GM21515 (cell line): ENCODE data around the gene ASS1.

ENCODE experiments used
- ATAC-seq: cut with Tn5 transposase; IDR thresholded peaks from one replicate; pipeline ENCODE4 v1.9.1; 2021; ENCODE audit not compliant: unreplicated experiment

The ASS1 gene

GRCh38 chr9:130418776-130419175 lies 26.0 kb upstream of the ASS1 start:
- no peak for ATAC-seq

DNA sequence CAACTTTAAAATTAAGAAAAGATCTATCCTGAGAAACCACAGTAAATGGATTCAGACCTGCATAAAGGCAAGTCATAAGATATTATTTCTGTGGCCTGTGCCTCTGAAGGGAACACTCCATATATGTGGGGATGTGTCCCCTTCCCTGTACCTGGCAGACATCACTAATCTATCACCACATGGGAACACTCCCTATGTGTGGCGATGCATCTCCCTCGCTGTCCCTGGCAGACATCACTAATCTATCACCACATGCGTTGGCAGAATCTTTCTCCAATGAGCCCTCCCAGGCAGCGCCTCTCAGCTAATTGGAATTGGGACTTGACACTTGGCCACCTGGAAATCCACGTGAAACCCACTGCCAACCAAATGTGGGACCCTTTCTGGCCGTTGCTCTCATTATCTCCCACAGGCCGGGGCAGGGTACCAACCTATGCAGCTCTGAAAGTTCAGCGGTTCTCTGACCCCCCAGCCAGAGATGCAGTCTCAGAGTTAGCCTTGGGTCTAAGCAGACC lies 25.2 kb upstream of the ASS1 start:
- ATAC-seq: no peak

DNA sequence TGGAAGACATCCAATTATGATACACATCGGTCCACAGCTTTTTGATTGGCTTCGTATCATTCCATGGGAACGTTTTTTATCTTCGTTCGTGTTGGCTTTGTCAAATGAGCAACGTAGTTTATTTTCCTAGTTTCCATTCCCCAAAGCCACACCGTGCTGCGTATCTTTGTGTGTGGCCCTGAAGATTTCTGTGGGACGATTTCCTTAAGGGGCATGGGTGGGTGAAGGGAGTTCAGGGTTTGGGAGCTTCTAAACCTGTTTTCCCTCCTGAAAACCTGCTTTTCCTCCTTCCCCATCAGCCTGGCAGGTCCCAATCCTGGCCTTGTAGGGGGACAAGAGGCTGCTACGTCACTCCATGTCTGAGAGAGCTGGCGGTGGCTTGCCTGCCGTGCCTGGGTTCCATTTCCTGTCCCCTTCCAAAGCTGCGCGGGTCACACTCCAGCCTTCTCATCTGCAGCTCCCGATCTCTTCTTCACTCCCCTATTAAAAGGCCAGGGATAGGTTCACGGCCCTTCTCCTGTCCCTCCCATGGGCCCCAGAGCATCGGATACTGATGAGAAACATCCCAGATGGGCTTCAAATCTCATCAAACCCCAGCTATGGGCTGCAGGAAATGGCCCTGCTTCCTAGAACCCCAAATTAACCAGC lies 23.5 kb upstream of the ASS1 start:
- no peak for ATAC-seq

DNA sequence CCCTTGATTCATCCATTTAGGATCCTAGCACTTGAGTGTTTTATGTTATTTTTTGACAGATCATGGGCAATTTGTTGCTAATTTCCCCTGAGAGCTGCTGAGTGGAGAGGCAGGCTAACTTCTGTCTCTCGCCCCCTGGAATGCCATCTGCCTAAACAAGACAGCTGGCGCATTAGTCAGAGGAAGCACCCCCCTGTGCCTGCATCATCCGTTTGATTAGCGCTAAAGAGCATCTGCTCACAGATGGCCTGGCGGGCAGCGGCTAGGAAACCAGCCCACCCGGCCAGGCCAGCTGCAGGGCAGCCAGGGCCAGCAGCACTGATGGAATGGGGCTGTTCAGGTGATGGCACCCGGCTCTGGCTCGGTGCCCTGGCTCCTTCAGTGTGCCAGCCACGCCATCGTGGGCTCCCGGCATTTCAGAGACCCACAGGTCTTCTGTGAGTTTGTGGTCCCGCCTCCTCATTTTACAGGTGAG lies 22.9 kb upstream of the ASS1 start:
- no peak for ATAC-seq

- no peak for ATAC-seq
Measured at GRCh38 chr9:130422546-130422945, 22.2 kb upstream of the ASS1 start.

DNA sequence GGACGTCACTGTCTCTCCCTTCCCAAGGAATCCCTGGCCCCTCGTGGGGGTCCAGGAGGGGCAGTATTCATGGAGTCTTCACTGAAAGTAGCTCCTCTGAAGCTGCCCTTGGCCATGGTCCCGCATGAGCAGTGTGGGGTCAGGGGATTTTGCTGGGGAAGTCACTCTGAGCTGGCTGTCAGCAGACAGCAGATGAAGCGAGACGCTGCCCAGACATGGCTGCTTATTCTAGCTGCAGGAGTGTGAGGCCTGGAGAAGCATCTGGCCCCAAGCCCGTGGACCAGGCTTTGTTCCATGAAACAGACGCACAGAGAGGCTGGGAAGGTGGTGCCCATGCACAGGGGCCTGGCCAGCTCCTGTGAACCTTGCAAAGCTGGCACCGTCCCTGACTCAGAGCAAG lies 21.5 kb upstream of the ASS1 start:
- no peak for ATAC-seq

DNA sequence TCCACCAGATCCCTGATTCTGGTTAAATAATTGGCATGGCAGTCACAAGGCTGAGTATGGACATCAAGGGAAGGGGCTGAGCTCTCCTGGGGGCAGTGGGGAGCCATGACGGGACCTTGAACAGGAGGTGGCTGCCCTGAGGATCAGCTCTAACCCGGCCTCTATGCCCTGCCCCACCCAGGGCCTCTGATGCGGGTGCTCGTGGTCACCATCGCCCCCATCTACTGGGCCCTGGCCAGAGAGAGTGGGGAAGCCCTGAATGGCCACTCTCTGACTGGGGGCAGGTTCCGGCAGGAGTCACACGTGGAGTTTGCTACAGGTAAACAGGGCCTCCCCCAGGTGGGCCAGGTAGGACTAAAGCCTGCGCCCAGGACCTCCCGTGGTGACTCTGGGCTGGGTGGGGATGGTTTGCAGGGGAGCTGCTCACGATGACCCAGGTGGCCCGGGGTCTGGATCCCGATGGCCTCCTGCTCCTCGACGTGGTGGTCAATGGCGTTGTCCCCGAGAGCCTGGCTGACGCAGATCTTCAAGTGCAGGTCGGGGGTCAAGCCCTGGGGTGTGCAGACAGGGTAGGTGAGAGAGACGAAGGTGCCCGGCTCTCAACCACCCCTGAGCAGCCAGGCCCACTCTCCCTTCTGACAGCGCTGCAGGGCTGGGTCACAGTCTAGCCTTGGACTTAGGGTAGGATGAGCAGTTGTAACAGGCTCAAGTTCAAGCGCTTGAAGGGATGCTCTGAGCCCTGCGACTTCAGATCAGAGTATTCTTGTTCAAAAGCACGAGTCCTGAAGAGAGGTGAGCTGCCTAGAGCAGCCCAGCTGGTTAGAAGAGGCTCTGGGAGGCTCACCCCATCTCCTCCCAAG lies 19.9 kb upstream of the ASS1 start:
- no peak for ATAC-seq

DNA sequence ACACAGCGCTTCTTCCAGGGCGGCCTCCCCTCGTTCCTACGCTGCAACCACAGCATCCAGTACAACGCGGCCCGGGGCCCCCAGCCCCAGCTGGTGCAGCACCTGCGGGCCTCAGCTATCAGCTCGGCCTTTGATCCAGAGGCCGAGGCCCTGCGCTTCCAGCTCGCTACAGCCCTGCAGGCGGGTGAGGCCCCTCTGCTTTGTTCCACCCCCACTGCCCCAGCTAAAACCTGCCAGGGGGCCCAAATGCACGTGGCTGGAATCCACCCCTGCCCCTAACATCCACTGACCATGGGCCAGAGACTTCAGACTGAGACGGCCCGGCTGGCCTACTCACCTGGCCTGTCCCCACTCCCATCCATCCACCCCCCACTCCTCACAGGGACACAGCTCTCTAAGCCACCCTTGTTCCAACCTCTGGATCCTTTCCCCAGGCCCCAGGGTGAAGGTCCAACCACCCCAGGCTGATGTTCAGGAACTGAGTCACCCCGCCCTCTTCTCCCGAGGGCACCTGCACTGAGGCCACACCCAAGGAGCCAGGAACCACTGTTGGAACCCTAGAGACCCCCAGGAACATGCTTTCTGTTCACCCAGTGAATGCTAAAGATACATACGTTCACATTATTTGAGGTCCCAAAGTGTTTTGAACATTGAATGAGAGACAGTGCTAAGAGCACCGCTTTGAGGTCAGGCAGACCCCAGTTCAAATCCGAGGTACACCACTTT lies 18.9 kb upstream of the ASS1 start:
- ATAC-seq: no peak

DNA sequence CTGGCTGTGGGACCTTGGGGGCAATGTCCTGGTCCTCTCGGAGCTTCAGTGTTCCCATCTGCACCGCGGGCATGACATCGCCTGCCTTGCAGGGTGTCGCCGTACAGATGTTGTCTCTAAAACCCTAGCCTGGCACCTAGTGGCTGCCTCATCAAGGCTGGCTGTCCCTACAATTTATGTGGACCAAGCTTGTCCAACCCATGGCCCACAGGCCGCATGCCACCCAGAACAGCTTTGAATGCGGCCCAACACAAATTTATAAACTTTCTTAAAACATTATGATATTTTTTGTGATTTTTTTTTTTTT lies 18.3 kb upstream of the ASS1 start:
- ATAC-seq: no peak

GRCh38 chr9:130426883-130427282 lies 17.9 kb upstream of the ASS1 start:
- no peak for ATAC-seq

- ATAC-seq: no peak
Measured at GRCh38 chr9:130427326-130427725, 17.4 kb upstream of the ASS1 start.

DNA sequence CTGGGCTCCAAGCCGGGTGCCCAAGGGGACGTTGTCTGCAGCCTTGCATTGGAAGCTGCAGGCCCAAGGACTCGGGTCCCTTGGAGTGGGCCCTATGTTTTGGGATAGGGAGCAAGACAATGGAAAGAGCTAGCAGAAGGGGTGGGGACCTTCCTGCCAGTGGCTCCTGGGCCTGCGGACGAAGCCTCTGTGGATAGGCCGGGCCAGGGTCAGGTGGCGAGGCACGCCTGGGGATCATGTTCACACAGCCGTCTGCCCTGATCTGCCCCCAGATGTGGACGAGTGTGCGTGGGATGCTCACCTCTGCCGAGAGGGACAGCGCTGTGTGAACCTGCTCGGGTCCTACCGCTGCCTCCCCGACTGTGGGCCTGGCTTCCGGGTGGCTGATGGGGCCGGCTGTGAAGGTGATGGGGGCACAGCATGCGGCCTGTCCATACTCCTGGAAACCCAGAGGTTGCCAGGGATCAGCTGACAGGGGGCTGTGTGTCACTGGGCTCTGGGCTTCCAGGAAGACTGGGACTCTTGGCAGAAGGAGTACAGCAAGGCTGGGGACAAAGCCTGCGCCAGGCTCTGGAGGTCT lies 16.6 kb upstream of the ASS1 start:
- ATAC-seq: no peak

DNA sequence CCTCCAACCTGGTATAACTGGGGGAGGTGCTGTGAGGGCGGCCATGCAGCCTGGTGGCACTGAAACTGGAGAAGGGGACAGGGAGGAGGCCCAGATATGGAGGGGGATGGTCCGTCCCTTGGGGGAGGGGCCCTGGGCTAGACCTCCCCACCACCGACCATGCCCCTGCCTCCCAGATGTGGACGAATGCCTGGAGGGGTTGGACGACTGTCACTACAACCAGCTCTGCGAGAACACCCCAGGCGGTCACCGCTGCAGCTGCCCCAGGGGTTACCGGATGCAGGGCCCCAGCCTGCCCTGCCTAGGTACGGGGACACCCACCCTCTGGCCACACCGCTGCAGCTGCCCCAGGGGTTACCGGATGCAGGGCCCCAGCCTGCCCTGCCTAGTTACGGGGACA lies 15.4 kb upstream of the ASS1 start:
- ATAC-seq: no peak

- ATAC-seq: no peak
Measured at GRCh38 chr9:130429831-130430230, 14.9 kb upstream of the ASS1 start.

- ATAC-seq: no peak
Measured at GRCh38 chr9:130430232-130430631, 14.5 kb upstream of the ASS1 start.

DNA sequence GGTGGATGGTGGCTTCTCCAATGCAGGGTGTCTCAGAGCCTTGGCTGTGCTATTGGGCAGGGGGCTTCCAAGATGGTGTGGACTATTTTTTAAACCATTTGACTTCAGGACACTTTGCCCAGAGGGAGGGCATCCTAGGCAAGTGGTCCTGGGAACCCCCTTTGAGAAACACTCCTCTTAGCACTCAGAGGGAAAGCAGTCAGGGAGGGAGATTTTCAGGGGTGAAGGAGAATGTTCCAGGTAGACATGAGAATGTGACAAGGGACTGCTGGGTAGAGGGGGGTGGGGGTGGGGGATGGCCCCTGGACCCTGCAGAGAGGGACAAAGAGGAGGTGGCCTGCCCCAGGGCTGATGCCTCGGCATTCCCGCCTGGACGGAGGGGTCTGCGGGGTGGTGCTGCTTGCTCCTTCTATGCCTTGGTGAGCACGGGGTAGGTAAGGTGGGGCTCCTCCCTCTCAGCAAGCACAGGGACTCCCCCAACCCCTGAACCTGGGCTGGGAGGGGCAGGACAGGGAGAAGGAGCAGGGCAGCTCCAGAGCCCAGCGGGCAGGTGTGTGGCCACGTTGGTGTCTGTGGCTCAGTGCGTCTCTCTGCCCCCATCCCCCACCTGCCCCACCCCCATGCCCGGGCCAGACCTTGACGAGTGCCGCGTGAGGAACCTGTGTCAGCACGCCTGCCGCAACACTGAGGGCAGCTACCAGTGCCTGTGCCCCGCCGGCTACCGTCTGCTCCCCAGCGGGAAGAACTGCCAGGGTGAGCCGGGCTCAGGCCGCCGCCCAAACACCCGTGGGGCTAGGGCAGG lies 13.8 kb upstream of the ASS1 start:
- ATAC-seq: no peak

- ATAC-seq: no peak
Measured at GRCh38 chr9:130431536-130432303, 13.0 kb upstream of the ASS1 start.

DNA sequence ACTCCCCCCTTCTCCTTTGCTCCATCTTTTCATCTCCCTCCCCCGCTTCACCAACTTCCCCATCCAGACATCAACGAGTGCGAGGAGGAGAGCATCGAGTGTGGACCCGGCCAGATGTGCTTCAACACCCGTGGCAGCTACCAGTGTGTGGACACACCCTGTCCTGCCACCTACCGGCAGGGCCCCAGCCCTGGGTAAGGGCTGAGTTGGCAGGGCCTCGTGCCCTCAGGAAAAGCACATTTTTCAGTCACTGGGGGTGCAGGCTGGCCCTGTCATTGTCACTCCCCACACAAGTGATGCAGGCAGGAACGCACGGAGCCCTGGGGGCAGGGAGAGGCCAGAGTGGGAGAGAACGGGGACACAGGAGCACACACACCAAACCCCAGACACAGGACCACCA lies 12.4 kb upstream of the ASS1 start:
- ATAC-seq: no peak

DNA sequence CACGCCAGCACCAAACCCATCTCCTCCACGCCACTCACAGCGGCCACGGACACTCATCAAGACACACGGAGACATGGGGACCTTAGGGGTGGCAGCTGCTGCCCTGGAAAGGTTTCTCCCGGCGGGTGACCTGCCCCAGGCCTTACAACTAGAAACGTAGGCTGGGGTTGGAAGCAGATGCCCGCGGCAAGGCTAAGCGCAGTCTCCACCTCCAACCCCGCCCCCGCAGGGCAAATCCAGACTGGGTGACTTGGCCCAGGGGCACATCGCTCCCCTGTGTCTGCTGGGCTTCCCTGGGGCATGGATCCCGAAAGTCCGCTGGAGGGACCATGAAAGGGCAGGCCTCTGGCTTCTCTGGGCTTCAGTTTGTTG lies 12.0 kb upstream of the ASS1 start:
- ATAC-seq: no peak
